GM19397 (cell line): ENCODE measurements around the gene FAM227A.
"Not testable (repeated sequence)": the region's sequence is repeated elsewhere in the genome, so short reads cannot be mapped to it uniquely, and the experiment has no call there.

Experiments used
- ATAC-seq: cut with Tn5 transposase; IDR thresholded peaks from one replicate; pipeline ENCODE4 v1.9.1; 2021; ENCODE audit warnings: mild to moderate bottlenecking, moderate library complexity; ENCODE audit not compliant: unreplicated experiment

Gene FAM227A

DNA sequence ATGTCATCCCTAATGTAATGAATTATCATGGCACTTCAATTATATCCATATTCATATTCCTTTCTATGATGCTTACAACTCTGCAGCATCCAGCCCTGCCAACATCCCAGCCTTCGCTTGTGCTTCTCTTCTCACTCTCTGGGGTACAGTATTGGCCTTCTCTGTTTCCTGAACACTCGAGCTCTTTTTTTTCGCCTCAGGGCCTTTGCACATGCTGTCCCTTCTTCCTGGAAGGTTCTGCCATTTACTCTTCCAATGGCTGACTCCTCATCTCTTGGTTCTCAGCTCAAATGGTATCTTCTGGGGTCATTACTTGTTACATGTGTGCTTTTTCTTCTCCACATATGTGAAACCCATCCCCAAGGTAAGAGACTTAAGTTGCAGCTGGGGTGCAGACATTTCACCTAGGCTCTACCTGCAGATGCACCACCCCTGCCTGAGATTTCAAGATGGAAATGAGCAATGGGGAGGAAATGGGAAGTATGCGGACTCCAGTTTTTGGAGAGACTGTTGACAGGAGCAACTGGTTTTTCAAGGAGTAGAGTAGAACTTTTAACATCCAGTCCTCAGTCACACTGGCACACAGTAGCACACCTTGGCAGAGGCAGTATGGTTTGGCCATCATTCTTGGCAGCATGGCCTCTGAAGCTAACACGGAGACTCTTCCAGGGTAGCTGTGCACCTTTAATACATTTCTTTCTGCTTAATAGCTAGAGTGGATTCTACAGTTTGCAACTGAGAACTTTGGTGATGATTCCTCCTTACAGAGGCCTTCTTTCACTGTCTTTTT, 43.8 kb downstream of the FAM227A start:
- no peak for ATAC-seq

DNA sequence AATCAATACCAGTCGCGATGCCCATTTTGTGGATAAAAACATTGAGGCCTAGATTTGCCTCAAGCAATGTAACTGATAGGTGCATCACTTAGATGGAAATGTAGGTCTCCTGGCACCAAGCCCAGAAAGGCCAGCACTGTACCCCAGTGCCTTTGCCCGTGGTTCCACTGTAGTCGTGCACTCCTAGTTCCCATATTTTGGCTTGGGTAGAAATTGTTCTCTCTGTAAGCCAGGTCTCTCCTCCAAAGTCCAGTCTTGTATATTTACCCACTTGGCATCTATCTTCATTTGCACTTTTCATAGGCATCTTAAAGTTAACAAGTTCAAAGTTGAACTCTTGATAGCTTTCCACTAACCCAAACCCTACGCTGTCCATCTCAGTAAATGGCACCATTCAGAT, 44.6 kb downstream of the FAM227A start:
- ATAC-seq, result no peak

DNA sequence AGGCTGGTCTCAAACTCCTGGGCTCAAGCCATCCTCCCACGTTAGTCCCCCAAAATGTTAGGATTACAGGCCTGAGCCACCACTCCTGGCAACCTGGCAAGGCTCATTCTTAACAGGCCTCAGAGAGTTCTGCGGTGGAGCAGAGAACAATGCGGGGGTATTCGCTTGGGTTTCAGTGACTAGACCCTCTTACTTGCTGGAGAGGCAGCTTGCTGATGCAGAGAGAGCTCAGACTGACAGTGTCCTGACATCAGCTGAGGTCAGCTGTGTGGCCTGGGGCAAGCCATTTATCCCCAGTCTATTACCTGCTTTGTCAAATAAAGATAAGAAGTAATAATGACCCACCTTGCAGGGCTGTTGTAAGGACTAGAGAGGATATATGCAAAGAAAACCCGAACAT, 46.0 kb downstream of the FAM227A start:
- ATAC-seq, result no peak

GRCh38 chr22:38608992-38609750, 47.0 kb downstream of the FAM227A start:
- ATAC-seq, result no peak

GRCh38 chr22:38607680-38608079, 48.5 kb downstream of the FAM227A start:
- ATAC-seq, result no peak

DNA sequence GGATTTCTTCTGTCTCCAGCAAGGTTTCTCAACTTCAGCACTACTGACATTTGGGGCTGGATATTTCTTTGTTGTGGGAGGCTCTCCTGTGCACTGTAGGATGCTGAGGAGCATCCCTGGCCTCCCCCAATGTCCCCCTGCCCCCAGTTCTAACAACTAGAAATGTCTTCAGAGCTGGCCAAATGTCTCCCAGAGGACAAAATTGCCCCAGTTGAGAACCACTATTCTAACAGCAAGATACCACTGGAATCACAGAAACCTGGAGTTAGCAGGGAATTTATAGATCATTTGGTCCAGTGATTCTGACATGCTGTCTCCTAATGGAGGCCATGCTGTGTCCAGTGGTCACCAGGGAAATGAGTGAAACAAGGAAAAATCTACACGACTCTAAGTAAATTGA, 54.0 kb downstream of the FAM227A start:
- ATAC-seq, result no peak

DNA sequence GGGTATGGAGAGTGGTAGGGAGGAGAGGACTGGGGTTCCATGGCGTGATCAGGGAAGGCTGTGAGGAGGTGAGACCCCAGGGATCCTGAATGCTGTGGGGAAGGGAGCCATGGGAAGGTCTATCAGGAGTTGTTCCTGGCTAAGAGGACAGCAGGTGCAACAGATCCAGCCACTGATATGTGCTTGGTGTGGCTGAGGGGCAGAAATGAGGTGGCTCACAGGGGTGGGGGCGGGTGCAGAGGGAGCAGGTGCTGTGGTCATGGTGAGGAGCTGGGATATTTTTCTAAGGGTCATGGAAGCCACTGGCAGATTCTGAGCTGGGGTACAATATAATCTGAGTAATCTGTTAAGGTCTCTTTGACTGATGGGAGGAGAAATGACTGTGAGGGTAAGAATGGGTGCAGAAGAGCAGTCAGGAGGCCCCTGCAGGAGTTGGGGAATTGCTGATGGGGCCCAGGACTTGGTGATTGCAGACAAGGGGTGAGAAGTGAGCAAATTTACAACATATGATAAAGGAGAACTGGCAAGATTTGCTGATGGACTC, 54.9 kb downstream of the FAM227A start:
- ATAC-seq, result no peak

GRCh38 chr22:38599466-38599865, 56.7 kb downstream of the FAM227A start:
- no peak for ATAC-seq

- ATAC-seq, result not testable (repeated sequence)
These were observed 73.3 kb downstream of the FAM227A start for GRCh38 chr22:38582923-38583322.

GRCh38 chr22:38578505-38578904, 77.7 kb downstream of the FAM227A start:
- ATAC-seq, result no peak

- ATAC-seq, result no peak
These were observed 84.1 kb downstream of the FAM227A start for GRCh38 chr22:38572065-38572464.

- ATAC-seq, result no peak
These were observed 85.3 kb downstream of the FAM227A start for GRCh38 chr22:38570779-38571364.

DNA sequence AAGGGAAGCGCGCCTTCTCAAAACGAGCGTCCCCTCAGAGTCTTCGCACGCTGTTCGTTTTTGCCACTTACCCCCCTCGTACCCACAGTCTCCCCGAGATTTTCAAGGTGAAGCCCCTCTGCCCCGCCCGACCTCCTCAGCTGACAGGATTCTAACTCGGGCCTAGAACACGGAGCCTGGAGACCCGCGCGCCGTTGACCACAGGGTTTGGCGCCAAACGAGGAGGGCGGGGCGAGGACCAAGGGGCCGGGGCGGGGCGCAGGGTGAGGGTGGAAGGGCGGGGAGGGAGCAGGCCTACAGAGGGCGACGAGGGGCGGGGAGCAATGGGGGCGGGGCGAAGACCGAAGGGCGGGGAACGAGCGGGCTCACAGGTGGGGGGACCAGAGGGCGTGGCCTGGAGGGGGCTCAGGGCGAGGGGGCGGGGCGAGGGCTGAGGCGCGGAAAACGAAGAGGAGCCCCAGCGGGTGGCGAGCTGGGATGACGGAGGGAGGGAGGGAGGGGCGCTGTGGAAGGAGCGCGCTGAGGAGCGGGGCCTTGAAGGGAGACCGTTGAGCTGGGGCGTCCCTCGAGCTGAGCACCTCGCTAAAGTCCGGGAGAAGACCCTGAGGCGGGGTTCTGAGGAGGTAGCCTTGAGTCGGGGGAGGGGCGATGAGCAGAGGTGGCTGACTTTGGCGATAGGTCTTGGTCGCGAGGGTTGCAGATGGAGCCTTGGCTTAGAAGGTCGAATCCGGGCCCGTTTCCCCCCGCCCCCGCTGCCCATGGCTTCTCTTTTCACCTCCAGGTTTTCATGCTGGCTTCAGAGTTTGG, 86.0 kb downstream of the FAM227A start, which contains the start of gene DMC1:
DMC1 (minus strand) TSS at position 212 of the 807 bp plus-strand sequence. CDS start 1,927 bp downstream, outside the sequence.
- ATAC-seq, result peak; percentile 69

DNA sequence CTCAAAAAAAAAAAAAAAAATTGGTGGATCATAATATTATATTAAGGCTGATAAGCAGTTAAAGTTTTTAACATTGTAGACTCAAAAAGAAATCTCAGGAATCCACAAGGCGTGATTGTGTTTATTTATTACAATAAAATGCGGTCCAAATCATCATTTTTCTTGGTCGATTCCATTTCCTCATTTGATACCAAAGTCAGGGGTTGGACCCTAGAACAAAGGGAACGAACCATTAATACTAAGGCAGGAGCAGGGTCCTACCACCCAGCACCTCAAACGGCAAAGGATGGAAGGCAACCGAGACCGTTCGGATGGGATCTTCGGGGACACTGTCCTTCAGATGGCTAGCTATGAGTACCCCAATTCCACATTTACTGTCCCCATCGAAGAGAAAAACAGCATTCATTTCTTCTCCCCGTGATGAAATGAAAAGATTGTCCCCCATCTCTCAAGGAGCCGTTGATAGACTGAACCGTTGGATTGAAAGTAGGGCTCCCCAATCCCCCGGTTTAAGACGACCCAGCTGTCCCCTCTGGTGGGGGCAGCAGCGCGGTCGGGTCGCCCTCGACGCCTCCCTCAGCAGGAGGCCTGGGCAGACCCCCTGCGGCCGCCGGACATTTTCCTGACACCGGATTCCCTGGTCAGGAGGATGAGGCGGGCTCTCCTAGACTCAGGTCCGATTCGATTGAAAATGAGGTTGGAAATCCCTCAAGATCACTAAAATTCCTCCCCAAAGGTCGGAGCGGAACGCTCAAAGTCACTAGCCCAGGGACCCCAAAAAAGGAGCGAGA, 86.8 kb downstream of the FAM227A start:
- no peak for ATAC-seq

DNA sequence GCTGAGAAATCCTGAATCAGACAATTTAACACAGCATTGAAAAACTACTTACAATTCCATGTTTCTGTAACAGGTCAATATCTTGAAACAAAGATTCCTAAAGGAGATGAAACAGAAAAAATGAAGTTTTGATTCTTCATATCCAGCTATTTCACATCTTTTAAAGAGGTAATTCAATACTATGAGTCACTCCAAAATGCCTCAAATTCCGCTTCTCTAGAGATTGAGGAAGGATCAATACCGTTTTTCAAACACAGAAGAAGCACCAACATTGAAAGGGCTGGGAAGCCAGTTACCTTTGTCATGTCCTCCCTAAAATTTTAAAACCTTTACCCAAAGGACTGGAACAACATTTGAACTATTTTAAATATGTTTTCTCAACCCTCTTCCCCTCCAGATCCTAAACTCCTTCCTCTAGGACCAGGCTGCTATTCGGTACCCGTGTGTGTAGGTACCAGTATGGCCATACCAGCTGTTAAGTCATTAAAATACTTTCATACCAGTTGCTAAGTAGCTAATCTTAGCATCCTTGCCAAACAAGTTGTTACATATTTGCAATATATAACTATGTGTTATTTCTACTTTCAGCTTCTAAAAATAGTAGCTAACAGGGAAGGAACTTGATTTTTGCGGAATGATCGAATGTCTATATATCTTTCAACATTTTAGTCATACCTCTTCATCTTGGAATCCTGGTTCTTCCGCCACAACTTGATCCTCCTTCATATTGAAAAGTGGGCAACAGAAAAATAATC, 88.5 kb downstream of the FAM227A start:
- no peak for ATAC-seq

DNA sequence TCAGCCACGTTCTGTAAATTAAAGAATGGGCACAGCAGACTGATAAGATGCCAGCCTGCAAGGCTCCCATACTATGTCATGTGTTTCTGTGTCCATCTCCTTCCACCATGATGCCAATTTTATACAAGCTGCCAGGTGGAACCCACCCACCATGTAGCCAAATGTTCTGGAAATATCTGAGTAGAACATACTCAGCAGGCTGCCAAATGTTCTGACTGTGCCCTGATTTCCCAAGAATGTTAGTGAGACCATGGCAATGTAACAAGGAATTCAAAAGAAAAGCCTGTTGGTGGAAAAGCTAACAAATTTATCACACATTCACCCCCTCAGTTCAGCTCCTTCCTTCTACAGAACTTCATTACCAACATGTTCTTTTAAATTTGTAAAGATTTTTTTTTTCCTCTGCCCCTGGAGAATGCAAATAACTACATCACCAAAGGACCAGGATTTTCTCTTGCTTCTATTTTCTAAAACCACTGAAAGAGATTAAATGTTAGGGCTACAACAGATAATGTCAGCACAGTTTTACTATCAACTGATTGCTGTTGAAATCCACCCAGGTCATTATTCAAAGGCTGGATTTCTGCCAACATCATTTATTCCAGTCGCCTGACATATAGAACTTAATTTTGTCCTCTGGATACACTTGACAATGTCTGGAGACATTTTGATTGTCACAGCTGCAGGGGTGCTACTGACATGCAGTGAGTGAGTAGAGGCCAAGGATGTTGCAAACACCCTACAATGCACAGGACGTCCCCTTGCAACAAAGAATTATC, 89.3 kb downstream of the FAM227A start:
- ATAC-seq, result no peak

GRCh38 chr22:38565441-38565840, 90.8 kb downstream of the FAM227A start:
- no peak for ATAC-seq

DNA sequence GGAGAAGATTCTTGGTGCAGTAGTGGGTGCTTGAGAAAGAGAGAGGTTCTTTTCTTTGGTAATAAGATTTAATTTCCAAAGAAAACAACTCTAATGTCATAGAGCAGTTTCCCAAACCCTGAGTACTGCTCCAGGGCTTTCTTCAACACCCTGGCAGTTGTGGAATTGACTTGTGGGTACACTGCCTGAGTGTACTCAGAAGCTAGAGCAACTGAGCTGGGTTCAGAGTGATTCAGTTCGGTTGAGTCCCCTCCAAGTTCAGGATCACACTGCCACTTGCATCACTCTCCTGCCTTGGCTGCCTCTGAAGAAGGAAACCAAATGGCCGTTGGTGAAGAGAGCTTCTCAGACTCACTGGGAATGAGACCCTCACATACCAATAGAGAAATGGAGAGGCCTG, 91.5 kb downstream of the FAM227A start:
- no peak for ATAC-seq
